GM12891 (cell line): ENCODE measurements around the gene GTF2H4.

Experiments
- POLR2A ChIP-seq: IDR thresholded peaks from 2 replicates; pipeline ENCODE4 v1.6.1; 2011; ENCODE audit warnings: low read depth, low read length, control low read depth
- POLR2AphosphoS5 ChIP-seq: IDR thresholded peaks from 2 replicates; pipeline ENCODE4 v1.6.1; 2011; ENCODE audit warnings: low read depth, low read length, control low read depth
- POU2F2 ChIP-seq: IDR thresholded peaks from 2 replicates; pipeline ENCODE4 v1.6.1; 2011; ENCODE audit warnings: low read depth, mild to moderate bottlenecking, control low read depth, low read length, moderate library complexity
- SPI1 ChIP-seq: IDR thresholded peaks from 2 replicates; pipeline ENCODE4 v1.6.1; 2011; ENCODE audit warnings: low read depth, low read length, control low read depth
- TAF1 ChIP-seq: IDR thresholded peaks from 2 replicates; pipeline ENCODE4 v1.6.1; 2011; ENCODE audit warnings: low read depth, low read length, control low read depth

- no peak for TF ChIP-seq POLR2AphosphoS5
- TF ChIP-seq POLR2A: no peak
- no peak for TF ChIP-seq POU2F2
- TF ChIP-seq TAF1: no peak
- TF ChIP-seq SPI1: no peak
Measured at GRCh38 chr6:30908700-30909099, 693 bp downstream of the GTF2H4 start.
